Measurements from ENCODE around the gene GCLM.

GCLM gene

DNA sequence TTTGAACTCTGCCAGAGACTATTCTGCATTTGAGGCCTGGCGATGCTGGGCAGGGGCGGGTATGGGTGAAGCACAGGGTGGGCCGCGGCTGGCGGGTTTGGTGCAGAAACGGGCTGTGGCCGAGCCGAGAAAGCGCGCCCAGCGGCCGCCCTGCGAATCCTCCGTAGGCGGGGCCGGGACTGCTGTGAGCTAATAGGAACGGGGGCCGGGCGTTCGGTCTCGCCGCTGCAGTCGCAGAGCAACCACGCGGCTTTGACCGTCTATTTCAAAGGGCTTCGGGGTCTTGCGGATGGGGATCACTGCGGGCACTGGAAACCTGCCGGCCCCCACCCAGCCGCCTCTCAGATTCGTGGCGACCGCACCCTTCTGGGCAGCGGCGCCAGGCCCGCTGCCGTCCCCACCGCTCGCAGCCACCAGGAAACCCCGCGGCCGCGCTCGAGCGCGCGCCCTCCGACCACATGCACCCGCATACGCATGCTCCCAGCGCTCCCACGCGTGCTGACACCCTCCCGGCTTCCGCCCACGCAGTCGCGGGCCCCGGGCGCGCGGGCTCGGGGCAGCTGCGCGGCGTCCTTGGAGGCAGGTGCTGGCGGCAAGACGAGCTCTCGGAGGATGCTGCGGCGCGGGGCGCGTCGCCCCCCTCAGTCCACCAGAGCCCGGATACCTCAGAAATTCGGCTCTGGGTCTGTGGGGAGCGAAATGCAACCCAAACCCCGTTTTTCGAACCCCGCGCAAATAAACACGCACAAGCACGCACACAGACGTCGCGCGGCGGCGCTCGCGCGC is 62.8 kb downstream of the GCLM start:
- peak; percentile 88 for DNase-seq
- Histone ChIP-seq H3K4me3 (ENCODE audit: low read depth, low read length) (peak overlapping the region; percentile 70), H3K27me3 (no peaks in the 10 kb centered on the region)

DNA sequence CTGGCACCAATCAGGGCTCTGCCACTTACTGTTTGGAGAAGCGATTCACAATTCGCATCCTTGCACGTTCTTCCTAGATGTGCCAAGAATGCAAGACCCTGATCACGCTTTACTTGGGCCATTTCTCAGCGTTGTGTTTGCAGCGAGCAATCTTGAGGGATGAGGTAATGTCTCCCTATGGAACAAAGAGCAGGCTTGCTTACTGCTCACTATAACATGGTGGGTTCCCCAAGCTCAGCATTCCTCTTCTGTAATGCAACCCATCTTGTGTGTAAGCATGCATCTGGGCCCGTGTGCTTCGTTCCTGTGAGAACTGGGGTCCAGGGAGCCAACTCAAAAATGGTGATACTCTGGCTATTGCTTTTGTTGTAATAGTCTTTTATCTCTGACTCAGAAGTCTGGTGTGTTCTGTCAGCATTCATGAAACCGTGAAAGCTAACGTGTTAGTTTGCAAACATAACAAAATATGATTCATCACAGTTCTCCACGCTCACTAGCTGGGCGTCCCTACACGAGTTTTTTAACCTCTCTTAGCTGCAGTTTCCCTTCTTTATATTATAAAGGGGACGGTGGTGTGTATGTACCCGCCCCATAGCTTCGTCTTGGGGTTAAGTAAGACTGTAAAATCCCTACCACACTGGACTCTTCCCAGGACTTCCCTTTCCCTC is 63.6 kb downstream of the GCLM start:
- TF ChIP-seq, protein P1, sequence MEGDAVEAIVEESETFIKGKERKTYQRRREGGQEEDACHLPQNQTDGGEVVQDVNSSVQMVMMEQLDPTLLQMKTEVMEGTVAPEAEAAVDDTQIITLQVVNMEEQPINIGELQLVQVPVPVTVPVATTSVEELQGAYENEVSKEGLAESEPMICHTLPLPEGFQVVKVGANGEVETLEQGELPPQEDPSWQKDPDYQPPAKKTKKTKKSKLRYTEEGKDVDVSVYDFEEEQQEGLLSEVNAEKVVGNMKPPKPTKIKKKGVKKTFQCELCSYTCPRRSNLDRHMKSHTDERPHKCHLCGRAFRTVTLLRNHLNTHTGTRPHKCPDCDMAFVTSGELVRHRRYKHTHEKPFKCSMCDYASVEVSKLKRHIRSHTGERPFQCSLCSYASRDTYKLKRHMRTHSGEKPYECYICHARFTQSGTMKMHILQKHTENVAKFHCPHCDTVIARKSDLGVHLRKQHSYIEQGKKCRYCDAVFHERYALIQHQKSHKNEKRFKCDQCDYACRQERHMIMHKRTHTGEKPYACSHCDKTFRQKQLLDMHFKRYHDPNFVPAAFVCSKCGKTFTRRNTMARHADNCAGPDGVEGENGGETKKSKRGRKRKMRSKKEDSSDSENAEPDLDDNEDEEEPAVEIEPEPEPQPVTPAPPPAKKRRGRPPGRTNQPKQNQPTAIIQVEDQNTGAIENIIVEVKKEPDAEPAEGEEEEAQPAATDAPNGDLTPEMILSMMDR (IDR thresholded peaks at IDR 0.05; ENCODE audit: low read depth, low read length): no peak
- no peak for DNase-seq
- H3K36me3 ChIP-seq: no peaks in the 10 kb centered on the region
- H3K4me1 ChIP-seq: peaks cover 10% of the 10 kb centered on the region
- H3K4me3 ChIP-seq (ENCODE audit: low read depth, low read length): peak overlapping the region; percentile 70
- no peaks in the 10 kb centered on the region for H3K27me3 ChIP-seq
- H3K9me3 ChIP-seq: no peaks in the 10 kb centered on the region

More for the DNA sequence above, 62.8 kb downstream of the GCLM start:
- H3K36me3 ChIP-seq: no peaks in the 10 kb centered on the region
- TF ChIP-seq, protein P1 (IDR thresholded peaks at IDR 0.05; ENCODE audit: low read depth, low read length): no peak; the same call in 1 of the 2 replicates
- H3K4me1 ChIP-seq: peaks cover 10% of the 10 kb centered on the region
- no peaks in the 10 kb centered on the region for H3K9me3 ChIP-seq

DNA sequence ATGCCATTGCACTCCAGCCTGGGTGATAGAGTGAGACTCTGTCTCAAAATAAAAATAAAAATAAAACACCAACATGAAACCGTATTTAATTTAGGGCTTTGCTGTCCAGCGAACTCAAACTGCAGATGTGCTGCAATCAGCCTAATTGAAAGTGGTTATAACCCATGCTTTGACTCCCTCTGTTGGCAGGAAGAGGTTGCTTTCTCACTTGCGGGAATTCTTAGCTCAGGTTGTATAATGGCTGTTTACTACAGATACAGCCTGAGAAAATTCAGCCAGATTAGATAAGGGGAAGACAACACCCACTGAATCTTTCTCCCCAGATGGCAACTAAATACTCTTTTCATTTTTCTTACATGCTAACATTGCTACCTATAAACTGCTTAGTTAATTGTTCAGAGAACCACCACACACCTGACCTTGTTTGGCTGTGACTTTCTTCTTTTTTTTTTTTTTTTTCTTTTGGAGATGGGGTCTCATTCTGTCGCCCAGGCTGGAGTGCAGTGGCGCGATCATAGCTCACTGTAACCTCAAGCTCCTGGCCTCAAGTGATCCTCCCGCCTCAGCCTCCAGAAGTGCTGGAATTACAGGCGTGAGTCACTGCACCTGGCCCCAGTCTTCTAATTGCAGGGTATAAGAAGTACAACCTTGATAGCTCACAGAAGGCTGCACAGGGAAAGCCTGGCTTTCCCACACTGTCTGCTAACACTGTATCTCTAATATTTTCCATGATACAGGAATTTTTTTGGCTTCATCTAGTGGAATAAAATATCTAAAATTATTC is 64.8 kb downstream of the GCLM start:
- H3K4me3 ChIP-seq (ENCODE audit: low read depth, low read length): no peak overlapping the region

DNA sequence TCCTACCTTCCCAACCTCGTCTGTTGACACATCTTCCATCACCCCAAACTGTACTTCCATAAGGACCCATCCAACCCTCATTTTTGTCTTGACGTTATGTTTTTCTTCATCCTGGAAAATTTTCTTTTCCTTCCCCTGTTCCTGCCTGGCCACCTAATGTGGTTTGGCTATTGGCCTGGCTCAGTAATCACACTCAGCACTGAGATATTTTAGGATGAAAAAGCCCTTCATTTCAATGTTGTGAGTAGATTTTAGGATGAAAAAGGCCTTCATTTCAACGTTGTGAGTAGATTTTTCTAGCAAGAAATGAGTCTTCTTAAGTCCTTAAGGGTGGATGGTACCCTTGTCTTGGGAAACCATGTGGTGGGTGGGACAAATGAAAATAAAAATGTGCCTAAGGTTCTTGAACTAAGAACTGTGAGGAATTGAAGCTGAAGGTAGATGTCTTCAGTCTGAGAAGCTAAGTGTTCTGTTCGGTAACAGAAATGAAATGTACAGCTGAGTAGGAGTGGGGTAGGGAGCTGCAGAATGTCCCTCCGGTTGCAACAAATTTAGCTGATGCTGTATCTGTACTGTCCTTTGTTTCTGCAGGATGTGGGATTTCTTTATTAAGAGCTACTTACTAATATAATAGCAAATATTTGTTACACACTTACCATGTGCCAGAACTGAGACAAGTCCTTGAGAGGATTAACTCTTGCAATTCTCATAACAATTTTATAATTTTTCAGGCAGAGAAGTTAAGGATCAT is 66.3 kb downstream of the GCLM start:
- no peaks in the 10 kb centered on the region for H3K9me3 ChIP-seq
- TF ChIP-seq, protein P1 (IDR thresholded peaks at IDR 0.05; ENCODE audit: low read depth, low read length): no peak
- peaks cover 10% of the 10 kb centered on the region for H3K4me1 ChIP-seq
- no peaks in the 10 kb centered on the region for H3K27me3 ChIP-seq
- no peak for DNase-seq
- H3K36me3 ChIP-seq: no peaks in the 10 kb centered on the region
- no peak overlapping the region for H3K4me3 ChIP-seq (ENCODE audit: low read depth, low read length)

More for the DNA sequence above, 64.8 kb downstream of the GCLM start:
- H3K4me1 ChIP-seq: peaks cover 10% of the 10 kb centered on the region
- H3K36me3 ChIP-seq: no peaks in the 10 kb centered on the region
- peak; percentile 33 for DNase-seq
- TF ChIP-seq, protein P1 (IDR thresholded peaks at IDR 0.05; ENCODE audit: low read depth, low read length): peak; percentile 78
- H3K9me3 ChIP-seq: no peaks in the 10 kb centered on the region
- no peaks in the 10 kb centered on the region for H3K27me3 ChIP-seq

DNA sequence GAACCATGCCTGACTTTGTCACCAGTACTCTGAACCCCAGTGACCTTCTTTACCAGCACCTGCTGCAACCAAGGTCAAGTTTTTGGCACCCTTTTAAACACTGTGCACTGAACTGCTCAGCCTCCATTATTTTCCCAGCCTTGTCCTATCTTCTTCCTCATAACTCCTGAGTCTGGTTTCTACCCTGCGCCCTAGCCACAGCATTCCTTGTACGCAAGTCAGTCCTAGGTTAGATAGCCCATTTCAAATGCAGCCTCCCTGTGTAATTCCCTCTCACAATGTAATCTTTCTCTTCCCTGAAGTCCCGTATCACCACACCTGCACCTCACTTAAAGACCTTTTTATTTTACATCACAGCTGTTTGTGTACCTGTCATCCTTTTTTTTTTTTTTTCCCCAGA is 67.5 kb downstream of the GCLM start:
- Histone ChIP-seq H3K36me3 (no peaks in the 10 kb centered on the region), H3K4me1 (peaks cover 10% of the 10 kb centered on the region), H3K4me3 (ENCODE audit: low read depth, low read length) (no peak overlapping the region), H3K27me3 (no peaks in the 10 kb centered on the region), H3K9me3 (no peaks in the 10 kb centered on the region)
- no peak for DNase-seq
- TF ChIP-seq, protein P1 (IDR thresholded peaks at IDR 0.05; ENCODE audit: low read depth, low read length): no peak
